Activated CD4-positive, alpha-beta T cell treated with anti-CD3 and anti-CD28 coated beads, Interleukin-2, Interleukin-6, amounts not matched to agents 100 ng/mL and 50 ng/mL, durations not matched to agents 16 hours and 8 hours (primary cell): ENCODE measurements around the gene TAS2R40.
"Not testable (repeated sequence)": the region's sequence is repeated elsewhere in the genome, so short reads cannot be mapped to it uniquely, and the experiment has no call there.

Source experiments
- DNase-seq: peaks from one replicate; pipeline ENCODE4 v3.0.0-alpha.2; 2020

The TAS2R40 gene

DNA sequence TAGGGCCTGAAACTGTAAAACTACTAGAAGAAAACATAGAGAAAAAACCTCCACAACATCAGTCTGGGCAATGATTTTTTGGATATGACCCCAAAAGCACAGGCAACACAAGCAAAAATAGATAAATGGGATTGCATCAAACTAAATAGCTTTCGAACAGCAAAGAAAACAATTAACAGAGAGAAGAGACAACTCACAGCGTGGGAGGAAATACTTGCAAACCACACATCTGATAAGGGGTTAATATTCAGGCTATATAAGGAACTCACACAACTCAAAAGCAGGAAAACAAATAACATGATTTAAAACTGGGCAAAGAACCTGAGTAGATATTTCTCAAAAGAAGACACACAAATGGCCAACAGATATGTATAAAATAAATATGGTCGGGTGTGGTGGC, 33.7 kb downstream of the TAS2R40 start:
- no peak for DNase-seq

DNA sequence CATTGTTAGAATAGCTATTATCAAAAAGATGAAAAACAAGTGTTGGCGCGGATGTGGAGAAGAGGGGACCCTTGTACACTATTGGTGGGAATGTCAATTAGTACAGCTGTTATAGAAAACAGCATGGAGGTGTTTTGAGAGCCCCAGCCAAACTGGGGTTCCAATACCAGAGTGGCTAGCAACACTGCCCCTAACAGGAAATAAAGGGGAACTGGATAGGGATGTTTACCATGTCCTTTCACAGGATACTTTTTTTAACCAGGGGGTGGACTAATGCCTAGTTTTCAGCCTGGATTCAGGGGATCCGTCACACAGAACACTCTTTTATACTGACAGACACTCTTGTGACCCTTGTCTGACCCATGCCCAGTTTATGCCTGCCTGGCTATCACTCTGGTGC, 34.5 kb downstream of the TAS2R40 start:
- no peak for DNase-seq

DNA sequence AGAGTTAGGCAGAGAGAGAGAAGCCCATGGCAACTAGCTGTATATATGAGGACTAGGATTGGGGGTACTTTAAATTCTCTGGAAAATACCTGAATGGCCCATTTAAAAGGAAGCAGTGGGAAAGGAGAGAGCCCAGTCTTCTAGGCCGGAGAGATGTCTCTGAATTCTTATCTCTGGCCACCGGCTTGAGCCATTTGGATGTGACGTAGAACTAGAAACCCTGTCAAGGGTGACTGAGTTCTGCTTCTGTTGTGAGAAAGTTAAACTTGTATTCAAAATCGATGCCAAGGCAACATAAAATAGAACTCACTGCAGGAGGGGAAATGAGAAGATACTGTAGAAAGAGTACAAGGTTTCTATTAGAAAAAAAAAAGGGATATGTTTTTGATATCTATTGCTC, 35.1 kb downstream of the TAS2R40 start:
- no peak for DNase-seq

DNA sequence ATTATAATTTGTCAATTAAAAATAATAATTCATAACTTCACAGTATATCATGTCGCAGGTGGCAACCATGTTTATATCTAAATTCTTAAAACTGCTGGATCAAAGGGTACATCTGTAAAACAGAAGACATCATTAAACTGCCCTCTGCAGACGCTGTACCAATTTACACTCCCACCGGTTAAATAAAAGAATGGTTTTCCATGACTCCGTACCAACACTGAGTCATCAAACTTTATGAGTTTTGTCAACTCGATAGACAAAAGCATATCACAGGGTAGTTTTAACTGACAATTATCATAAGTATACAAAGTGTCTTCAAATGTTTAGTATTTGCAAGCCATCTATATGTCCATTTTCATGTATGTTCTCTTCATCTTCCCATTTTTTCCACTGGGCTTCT, 35.7 kb downstream of the TAS2R40 start:
- DNase-seq: no peak

DNA sequence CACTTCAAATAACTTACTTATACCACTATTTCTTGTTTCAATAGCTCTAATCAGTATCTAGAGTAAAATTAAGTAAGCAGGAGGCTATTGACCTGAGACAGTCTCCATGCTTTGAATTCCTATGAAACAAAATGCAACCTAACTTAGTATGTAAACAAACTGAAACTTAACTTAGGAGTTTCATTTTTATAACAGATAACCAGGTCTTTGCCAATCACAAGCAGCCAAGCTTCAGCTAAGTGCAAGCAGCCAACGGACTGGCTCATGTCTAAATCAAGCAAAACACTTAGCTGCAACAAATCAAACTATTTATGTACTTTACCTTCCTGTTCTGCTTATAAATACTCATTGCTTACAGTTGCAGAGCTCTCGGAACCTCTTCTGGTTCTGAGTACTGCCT, 37.0 kb downstream of the TAS2R40 start:
- peak; percentile 61 for DNase-seq

GRCh38 chr7:143259765-143260164, 37.9 kb downstream of the TAS2R40 start:
- no peak for DNase-seq

DNA sequence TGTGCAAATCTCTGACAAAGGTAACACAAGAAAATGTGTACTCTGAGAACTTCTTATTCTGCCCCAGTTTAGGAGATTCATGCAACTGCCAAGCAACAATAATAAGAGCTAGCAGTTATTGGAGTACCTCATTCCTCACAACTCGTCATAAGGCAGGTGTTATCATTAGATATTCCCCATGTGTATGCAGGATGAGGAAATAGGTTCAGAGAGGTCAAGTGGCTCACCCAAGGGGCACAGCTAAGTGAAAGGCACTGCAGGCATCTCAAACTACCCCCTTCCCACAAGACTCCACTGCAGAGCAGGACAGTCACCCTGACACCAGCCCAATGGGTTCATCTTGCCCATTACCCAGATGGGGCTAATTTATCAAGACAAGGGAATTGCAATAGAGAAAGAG, 40.1 kb downstream of the TAS2R40 start:
- no peak for DNase-seq

DNA sequence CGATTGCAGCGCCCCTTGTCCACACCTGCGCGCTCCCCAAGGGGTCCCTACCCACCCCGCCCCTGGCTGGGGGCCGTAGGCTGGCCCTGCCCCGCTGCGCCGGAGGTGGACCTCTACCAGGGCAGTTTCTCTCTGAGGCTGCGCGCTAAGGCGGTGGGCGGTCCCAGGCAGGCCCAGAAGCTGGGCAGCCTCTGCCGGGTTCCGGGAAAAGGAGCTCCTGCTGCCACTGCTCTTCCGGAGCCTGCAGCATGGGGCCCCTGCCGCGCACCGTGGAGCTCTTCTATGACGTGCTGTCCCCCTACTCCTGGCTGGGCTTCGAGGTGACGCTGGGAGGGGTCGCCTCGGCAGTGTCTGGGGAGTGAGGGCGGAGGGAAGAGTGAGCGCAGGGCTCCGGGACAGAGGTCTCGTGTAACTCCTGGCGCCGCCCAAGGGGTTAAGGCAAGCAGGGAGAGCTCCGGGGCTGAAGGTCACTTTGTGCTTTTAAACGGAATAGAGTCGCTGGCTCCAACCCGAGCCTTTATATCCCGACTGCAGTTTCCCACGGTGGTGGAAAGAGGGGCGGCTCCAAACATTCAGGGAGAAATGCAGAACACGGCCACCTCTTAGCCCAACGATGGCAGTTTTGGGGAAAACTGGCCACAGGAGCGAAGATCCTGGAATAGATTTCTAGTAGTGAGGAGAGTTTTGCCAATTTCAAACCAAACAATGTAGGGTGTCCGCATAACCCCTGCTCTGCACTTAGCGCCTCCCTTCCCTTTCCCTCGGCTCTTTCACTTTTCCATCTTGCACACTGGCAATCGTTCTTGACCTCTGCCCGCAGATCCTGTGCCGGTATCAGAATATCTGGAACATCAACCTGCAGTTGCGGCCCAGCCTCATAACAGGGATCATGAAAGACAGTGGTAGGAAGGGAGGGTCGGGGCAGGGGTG, 41.7 kb downstream of the TAS2R40 start, which contains the start of gene GSTK1:
GSTK1 (plus strand) TSS at position 176 of the 930 bp plus-strand sequence; CDS start at position 249, 73 bp downstream.
- peak; percentile 90 for DNase-seq

GRCh38 chr7:143264196-143264568, 42.3 kb downstream of the TAS2R40 start:
- not testable (repeated sequence) for DNase-seq

- DNase-seq: no peak
Observed at GRCh38 chr7:143265017-143265693, 43.3 kb downstream of the TAS2R40 start.

DNA sequence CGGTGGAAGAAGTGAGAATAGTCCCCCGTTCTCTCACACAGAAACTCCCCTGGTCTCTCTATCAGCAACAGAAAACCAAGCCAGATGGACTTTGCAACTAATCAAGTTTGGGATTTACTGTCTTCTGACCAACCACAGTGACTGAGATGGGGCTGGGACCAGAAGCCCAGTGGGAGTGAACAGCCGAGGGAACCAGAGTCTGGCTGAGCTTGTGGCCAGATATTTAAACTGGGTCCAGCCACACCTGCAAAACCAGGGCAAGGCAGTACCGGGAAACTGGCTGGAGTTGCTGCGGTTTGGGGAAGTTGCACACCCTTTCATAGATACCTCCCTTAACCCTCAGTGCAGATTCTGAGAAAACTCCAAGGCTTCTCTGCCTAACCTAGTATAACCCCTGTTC, 47.4 kb downstream of the TAS2R40 start:
- DNase-seq: no peak

DNA sequence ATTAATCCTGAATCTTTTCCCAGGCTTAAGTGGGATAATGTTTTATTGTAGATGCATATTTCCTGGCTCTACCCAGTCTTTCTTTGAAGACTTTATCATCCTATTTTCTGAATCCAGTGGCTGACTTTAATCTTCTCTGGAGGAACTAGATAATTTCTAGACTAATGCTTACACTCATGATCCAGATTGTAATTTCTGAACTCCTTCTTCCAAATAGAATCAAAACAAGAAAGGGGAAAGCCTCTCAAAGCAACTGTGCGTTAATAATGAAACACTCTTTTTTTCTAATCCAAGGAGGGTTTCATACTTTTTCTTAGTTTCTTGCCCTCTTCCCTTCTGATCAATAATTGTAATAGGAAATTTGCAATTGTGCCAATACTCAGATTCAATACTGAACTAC, 49.4 kb downstream of the TAS2R40 start:
- peak; percentile 32 for DNase-seq
